Right renal pelvis (tissue), 4 donors: ENCODE data around the gene OPALIN. TPM values are rescaled to one million over a fixed set of nuclear protein-coding genes. Genes with fewer than 3 reads are reported as not detected.

Experiments used
- DNase-seq, 4 donors: peaks; one replicate each; pipeline ENCODE4 v3.0.0-alpha.2; 2013; ENCODE audit warnings: low read depth in 4 of 4, low spot score in 3 of 4, missing footprints in 1 of 4
- polyA plus RNA-seq, 4 donors: library from polyadenylated mRNA; unstranded; fragments of 120-200 nt; gene quantifications; one replicate each; pipeline ENCODE4 v1.2.1, GENCODE V29; 2013; ENCODE audit not compliant: insufficient read length in 4 of 4

The OPALIN gene
- polyA plus RNA-seq, 4 donors, result not detected

- DNase-seq, result no peak
Measured at GRCh38 chr10:96341219-96342182, 17.3 kb downstream of the OPALIN start.

- DNase-seq, result peak; percentile 36 to 48 (median 48)
Measured at GRCh38 chr10:96339956-96340904, 18.6 kb downstream of the OPALIN start.

GRCh38 chr10:96339383-96339782, 19.4 kb downstream of the OPALIN start:
- DNase-seq, result no peak

GRCh38 chr10:96338279-96338925, 20.4 kb downstream of the OPALIN start:
- no peak for DNase-seq

GRCh38 chr10:96337106-96337505, 21.7 kb downstream of the OPALIN start:
- DNase-seq, result no peak

- peak; percentile 12 to 30 (median 20) for DNase-seq
Measured at GRCh38 chr10:96334616-96335526, 23.9 kb downstream of the OPALIN start.

GRCh38 chr10:96333101-96333500, 25.7 kb downstream of the OPALIN start:
- DNase-seq, result no peak

- no peak for DNase-seq
Measured at GRCh38 chr10:96327462-96327861, 31.3 kb downstream of the OPALIN start.

- DNase-seq, result no peak
Measured at GRCh38 chr10:96325719-96326373, 33.0 kb downstream of the OPALIN start.

- no peak for DNase-seq
Measured at GRCh38 chr10:96324447-96324846, 34.4 kb downstream of the OPALIN start.

GRCh38 chr10:96322275-96322674, 36.5 kb downstream of the OPALIN start:
- DNase-seq, result no peak

- DNase-seq, result no peak
Measured at GRCh38 chr10:96321822-96322221, 37.0 kb downstream of the OPALIN start.

GRCh38 chr10:96319754-96320474, 38.9 kb downstream of the OPALIN start:
- DNase-seq, result no peak

GRCh38 chr10:96317067-96317833, 41.6 kb downstream of the OPALIN start:
- DNase-seq, result no peak

GRCh38 chr10:96313344-96313743, 45.5 kb downstream of the OPALIN start:
- DNase-seq, result no peak

GRCh38 chr10:96311180-96311715, 47.6 kb downstream of the OPALIN start:
- DNase-seq, result no peak

- DNase-seq, result no peak
Measured at GRCh38 chr10:96310321-96310669, 48.5 kb downstream of the OPALIN start.
